ENCODE data around the gene RARRES2. TPM values are rescaled to one million over a fixed set of nuclear protein-coding genes. Genes with fewer than 3 reads are reported as not detected.
"Not testable (repeated sequence)": the region's sequence is repeated elsewhere in the genome, so short reads cannot be mapped to it uniquely, and the experiment has no call there.

RARRES2 gene
- total and polyA plus RNA-seq, 2 experiments from 2014 or later: not detected

GRCh38 chr7:150388306-150388705, 46.9 kb upstream of the RARRES2 start:
- Histone ChIP-seq H3K9me2 (ENCODE audit: insufficient read depth) (no peaks in the 10 kb centered on the region), H3K4me3 (no peak overlapping the region), H3K9me3 (ENCODE audit: low read depth) (no peaks in the 10 kb centered on the region), H4K20me1 (ENCODE audit: insufficient read depth) (no peaks in the 10 kb centered on the region), H3K9ac (no peak overlapping the region), H3K36me3 (ENCODE audit: low read depth) (no peaks in the 10 kb centered on the region), H2AFZ (no peak overlapping the region), H3F3A (ENCODE audit: insufficient read depth) (no peaks in the 10 kb centered on the region), H3K4me1 (ENCODE audit: insufficient read depth) (peaks cover 8% of the 10 kb centered on the region), H3K79me2 (ENCODE audit: insufficient read depth) (no peaks in the 10 kb centered on the region), H3K27ac (no peak overlapping the region), H3K4me2 (ENCODE audit: unreplicated experiment) (no peak overlapping the region), H3K27me3 (replicated peaks; ENCODE audit: insufficient read depth) (no peaks in the 10 kb centered on the region)
- 91 to 93% methylated on average over 7 of the region's 7 CpGs for WGBS, 2 experiments (ENCODE audit: low coverage in 1 of 2, low lambda C conversion rate in 2 of 2, missing lambda C conversion rate in 2 of 2)
- TF ChIP-seq EZH2 (IDR thresholded peaks at IDR 0.05; ENCODE audit: insufficient read depth, poor library complexity, severe bottlenecking) (no peak), EZH2phosphoT487 (IDR thresholded peaks at IDR 0.05; ENCODE audit: insufficient read depth, low read depth) (no peak)
- DNase-seq: no peak
- in situ Hi-C loops (cut with MboI): no loop called here

DNA sequence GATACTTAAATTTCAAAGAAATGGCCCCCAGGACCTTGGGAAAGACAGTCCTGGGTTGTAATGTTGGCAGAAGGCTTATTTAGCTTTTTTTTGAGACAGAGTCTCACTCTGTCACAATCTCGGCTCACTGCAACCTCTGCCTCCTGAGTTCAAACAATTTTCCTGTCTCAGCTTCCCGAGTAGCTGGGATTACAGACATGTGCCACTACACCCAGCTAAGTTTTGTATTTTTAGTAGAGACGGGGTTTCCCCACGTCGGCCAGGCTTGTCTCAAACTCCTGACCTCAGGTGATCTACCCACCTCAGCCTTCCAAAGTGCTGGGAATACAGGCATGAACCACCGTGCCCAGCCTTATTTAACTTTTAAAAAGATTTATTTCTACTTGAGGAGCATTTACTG, 44.5 kb upstream of the RARRES2 start:
- H3K36me3 ChIP-seq (ENCODE audit: low read depth); H3K9me2 ChIP-seq (ENCODE audit: insufficient read depth); H3K4me1 ChIP-seq (ENCODE audit: insufficient read depth); H3K79me2 ChIP-seq (ENCODE audit: insufficient read depth); in situ Hi-C loops (cut with MboI); H3K4me2 ChIP-seq (ENCODE audit: unreplicated experiment); H3K4me3 ChIP-seq; H2AFZ ChIP-seq; H3F3A ChIP-seq (ENCODE audit: insufficient read depth); DNase-seq; H4K20me1 ChIP-seq (ENCODE audit: insufficient read depth); H3K27me3 ChIP-seq (replicated peaks; ENCODE audit: insufficient read depth); H3K9ac ChIP-seq; H3K9me3 ChIP-seq (ENCODE audit: low read depth); H3K27ac ChIP-seq: not testable (repeated sequence)
- WGBS, 2 experiments (ENCODE audit: low coverage in 1 of 2, low lambda C conversion rate in 2 of 2, missing lambda C conversion rate in 2 of 2): 78 to 83% methylated on average over 6 of the region's 6 CpGs

GRCh38 chr7:150385302-150385723, 43.9 kb upstream of the RARRES2 start:
- 92 to 95% methylated on average over 13 to 14 of the region's 14 CpGs for WGBS, 2 experiments (ENCODE audit: low coverage in 1 of 2, low lambda C conversion rate in 2 of 2, missing lambda C conversion rate in 2 of 2)
- Histone ChIP-seq H3K4me3 (no peak overlapping the region), H2AFZ (no peak overlapping the region), H3K4me2 (ENCODE audit: unreplicated experiment) (no peak overlapping the region), H3K36me3 (ENCODE audit: low read depth) (no peaks in the 10 kb centered on the region), H3F3A (ENCODE audit: insufficient read depth) (no peaks in the 10 kb centered on the region), H3K79me2 (ENCODE audit: insufficient read depth) (no peaks in the 10 kb centered on the region), H3K27me3 (replicated peaks; ENCODE audit: insufficient read depth) (no peaks in the 10 kb centered on the region), H3K9ac (no peak overlapping the region), H4K20me1 (ENCODE audit: insufficient read depth) (no peaks in the 10 kb centered on the region), H3K4me1 (ENCODE audit: insufficient read depth) (no peaks in the 10 kb centered on the region), H3K27ac (no peak overlapping the region), H3K9me3 (ENCODE audit: low read depth) (no peaks in the 10 kb centered on the region), H3K9me2 (ENCODE audit: insufficient read depth) (no peaks in the 10 kb centered on the region)
- in situ Hi-C loops (cut with MboI): no loop called here
- no peak for DNase-seq
- TF ChIP-seq EZH2 (IDR thresholded peaks at IDR 0.05; ENCODE audit: insufficient read depth, poor library complexity, severe bottlenecking) (no peak), EZH2phosphoT487 (IDR thresholded peaks at IDR 0.05; ENCODE audit: insufficient read depth, low read depth) (no peak)

- H3K9me2 ChIP-seq (ENCODE audit: insufficient read depth): no peaks in the 10 kb centered on the region
- no peaks in the 10 kb centered on the region for H3K9me3 ChIP-seq (ENCODE audit: low read depth)
- no peak overlapping the region for H3K27ac ChIP-seq
- no peak overlapping the region for H2AFZ ChIP-seq
- 92 to 96% methylated on average over 14 to 15 of the region's 15 CpGs for WGBS, 2 experiments (ENCODE audit: low coverage in 1 of 2, low lambda C conversion rate in 2 of 2, missing lambda C conversion rate in 2 of 2)
- no peak for DNase-seq
- no peaks in the 10 kb centered on the region for H3K4me1 ChIP-seq (ENCODE audit: insufficient read depth)
- in situ Hi-C loops (cut with MboI): no loop called here
- H3K9ac ChIP-seq: no peak overlapping the region
- no peaks in the 10 kb centered on the region for H3F3A ChIP-seq (ENCODE audit: insufficient read depth)
- H3K4me2 ChIP-seq (ENCODE audit: unreplicated experiment): no peak overlapping the region
- H3K27me3 ChIP-seq (replicated peaks; ENCODE audit: insufficient read depth): no peaks in the 10 kb centered on the region
- no peak overlapping the region for H3K4me3 ChIP-seq
- H4K20me1 ChIP-seq (ENCODE audit: insufficient read depth): no peaks in the 10 kb centered on the region
- H3K79me2 ChIP-seq (ENCODE audit: insufficient read depth): no peaks in the 10 kb centered on the region
- TF ChIP-seq EZH2phosphoT487 (IDR thresholded peaks at IDR 0.05; ENCODE audit: insufficient read depth, low read depth): no peak
- no peak for TF ChIP-seq EZH2 (IDR thresholded peaks at IDR 0.05; ENCODE audit: insufficient read depth, poor library complexity, severe bottlenecking)
- H3K36me3 ChIP-seq (ENCODE audit: low read depth): no peaks in the 10 kb centered on the region
These were observed 43.2 kb upstream of the RARRES2 start for GRCh38 chr7:150384406-150385301.

Data from GM23248 (cell line).